Liver (tissue), 3 donors: ENCODE measurements around the gene LMF1.

Experiments used
- ATF3 ChIP-seq: IDR thresholded peaks from 2 replicates; pipeline ENCODE4 v1.6.1; 2016; ENCODE audit warnings: antibody characterized with exemption
- CTCF ChIP-seq: fragments of 150-350 bp; IDR thresholded peaks from 2 replicates; pipeline ENCODE4 v1.5.1; 2017; ENCODE audit warnings: improper control_type of control experiment, low read depth, low read length; ENCODE audit not compliant: missing input control
- EGR1 ChIP-seq, 2 donors: IDR thresholded peaks; 2 replicates each; pipeline ENCODE4 v1.6.1; 2016 to 2018; ENCODE audit warnings: antibody characterized with exemption in 2 of 2, low read depth in 2 of 2
- FOXA1 ChIP-seq: IDR thresholded peaks from 2 replicates; pipeline ENCODE4 v1.6.1; 2016; ENCODE audit warnings: antibody characterized with exemption
- GABPA ChIP-seq, 2 donors: IDR thresholded peaks in 1 of 2; conservative IDR thresholded peaks in 1 of 2; 2 replicates each; pipeline ENCODE4 v1.6.1; 2016; ENCODE audit warnings: antibody characterized with exemption in 2 of 2, mild to moderate bottlenecking in 1 of 2, moderate library complexity in 1 of 2
- HNF4G ChIP-seq: IDR thresholded peaks from 2 replicates; pipeline ENCODE4 v1.6.1; 2016; ENCODE audit warnings: antibody characterized with exemption
- JUND ChIP-seq, 2 donors: IDR thresholded peaks; 2 replicates each; pipeline ENCODE4 v1.6.1; 2016; ENCODE audit warnings: antibody characterized with exemption in 2 of 2
- MAX ChIP-seq: IDR thresholded peaks from 2 replicates; pipeline ENCODE4 v1.6.1; 2016; ENCODE audit warnings: antibody characterized with exemption
- NR2F2 ChIP-seq: IDR thresholded peaks from 2 replicates; pipeline ENCODE4 v1.6.1; 2016; ENCODE audit warnings: antibody characterized with exemption
- RXRA ChIP-seq, 2 donors: IDR thresholded peaks; 2 replicates each; pipeline ENCODE4 v1.6.1; 2017 to 2018; ENCODE audit warnings: antibody characterized with exemption in 2 of 2, mild to moderate bottlenecking in 1 of 2
- SP1 ChIP-seq: IDR thresholded peaks from 2 replicates; pipeline ENCODE4 v1.6.1; 2018; ENCODE audit warnings: antibody characterized with exemption, mild to moderate bottlenecking
- TAF1 ChIP-seq: conservative IDR thresholded peaks from 2 replicates; pipeline ENCODE4 v1.6.1; 2016; ENCODE audit warnings: antibody characterized with exemption, mild to moderate bottlenecking
- YY1 ChIP-seq: IDR thresholded peaks from 2 replicates; pipeline ENCODE4 v1.6.1; 2016; ENCODE audit warnings: antibody characterized with exemption, mild to moderate bottlenecking
- donor health status: healthy.
- donor health status: healthy.

GRCh38 chr16:937311-937710 is 33.5 kb downstream of the LMF1 start:
- TF ChIP-seq CTCF, result no peak
- TF ChIP-seq RXRA (IDR thresholded peaks at IDR 0.05), result no peak
- TF ChIP-seq MAX, result no peak
- TF ChIP-seq SP1, result no peak
- TF ChIP-seq JUND (IDR thresholded peaks at IDR 0.05), result no peak
- no peak for TF ChIP-seq EGR1 (IDR thresholded peaks at IDR 0.05; ENCODE audit: low read depth in 2 of 2)
- TF ChIP-seq TAF1, result no peak
- TF ChIP-seq GABPA (IDR thresholded peaks at IDR 0.05 in 1 of 2, conservative IDR thresholded peaks at IDR 0.05 in 1 of 2), result no peak
- TF ChIP-seq YY1, result no peak
- no peak for TF ChIP-seq ATF3
- no peak for TF ChIP-seq NR2F2
- no peak for TF ChIP-seq HNF4G
- no peak for TF ChIP-seq FOXA1
